Umbilical cord (tissue), 2 donors: ENCODE data around the gene PLCB1. TPM values are rescaled to one million over a fixed set of nuclear protein-coding genes. Genes with fewer than 3 reads are reported as not detected.

Source experiments
- DNase-seq: peaks from one replicate; pipeline ENCODE4 v3.0.0-alpha.2; 2015; ENCODE audit warnings: low spot score
- total RNA-seq: library from RNA; depleted of rRNA; stranded (reverse); fragments of >200 nt; gene quantifications from one replicate; pipeline ENCODE4 v1.2.3, GENCODE V29; 2014; ENCODE audit warnings: low replicate concordance; ENCODE audit not compliant: insufficient read depth

Gene PLCB1
- total RNA-seq, 1 donor from 2014 or later = 49.1 TPM

GRCh38 chr20:8932192-8933165 lies 800.4 kb downstream of the PLCB1 start:
- DNase-seq = no peak

GRCh38 chr20:8933381-8933807 lies 801.3 kb downstream of the PLCB1 start:
- DNase-seq = peak; percentile 44

- DNase-seq = no peak
Measured at GRCh38 chr20:8934362-8934761, 802.3 kb downstream of the PLCB1 start.

Other genes with a start within 250 kb of the PLCB1 start
- not detected for gene HAO1, start 191.8 kb upstream of the PLCB1 start, total RNA-seq
- 19.7 TPM for gene TMX4, start 112.5 kb upstream of the PLCB1 start, total RNA-seq